Cortex of kidney (tissue), 1 donor: Measurements from ENCODE around the gene CHD6.

Experiments used
- DNase-seq: peaks from one replicate; lab custom pipeline; 2025; lab: John Stamatoyannopoulos, UW

The CHD6 gene

DNA sequence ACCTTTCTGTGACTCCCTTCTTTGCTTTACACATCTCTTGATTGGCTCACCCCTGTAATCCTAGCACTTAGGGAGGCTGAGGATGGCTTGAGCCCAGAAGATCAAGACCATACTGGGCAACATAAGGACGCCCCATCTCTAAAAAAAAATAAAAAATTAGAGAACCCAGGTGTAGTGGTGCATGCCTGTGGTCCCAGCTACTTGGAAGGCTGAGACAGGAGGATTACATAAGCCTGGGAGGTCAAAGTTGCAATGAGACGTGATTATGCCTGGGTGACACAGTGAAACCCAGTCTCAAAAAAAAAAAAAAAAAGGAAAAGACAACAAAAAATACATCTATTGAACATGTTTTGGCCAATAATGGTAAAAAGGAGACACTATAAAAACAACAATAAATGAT is 37.8 kb downstream of the CHD6 start:
- no peak for DNase-seq

DNA sequence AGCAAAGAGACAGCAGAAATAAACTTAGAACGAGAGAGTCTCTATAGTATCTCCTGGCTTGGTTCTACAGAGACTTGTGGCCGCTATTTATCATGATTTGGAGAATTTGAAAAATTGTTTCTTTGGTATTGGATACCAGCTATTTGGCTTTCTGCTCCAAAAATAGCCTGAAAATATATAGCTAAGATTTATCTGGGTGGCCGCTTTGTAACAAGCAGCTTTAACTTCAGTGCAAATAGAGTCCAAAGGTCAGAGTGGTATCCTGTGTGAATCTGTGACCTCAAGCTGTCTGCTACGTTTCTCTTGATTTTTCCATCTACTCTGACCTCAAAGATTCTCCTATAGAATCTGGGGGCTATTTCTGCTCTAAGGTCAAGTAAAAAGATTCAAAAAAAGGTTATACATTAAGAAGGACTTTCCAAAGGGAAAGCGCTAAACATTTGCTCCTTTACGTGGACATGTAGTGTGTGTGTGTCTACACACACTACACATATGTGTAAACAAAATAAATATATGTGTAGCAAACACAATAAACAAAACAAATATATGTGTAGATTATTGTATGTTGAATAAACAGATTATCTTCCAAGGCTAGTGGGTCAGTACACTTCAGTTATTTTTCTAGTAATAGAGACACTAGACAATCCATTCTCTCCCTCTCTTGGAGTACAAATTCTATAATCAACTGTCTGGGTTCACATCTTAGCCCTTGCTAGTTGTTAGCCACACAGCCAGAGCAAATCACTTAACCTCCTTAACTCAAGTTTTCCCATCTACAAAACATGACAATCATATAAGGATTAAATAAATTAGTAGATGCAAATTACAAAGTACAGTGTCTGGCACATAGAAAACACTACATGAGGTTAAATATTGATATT is 40.8 kb downstream of the CHD6 start:
- DNase-seq, result no peak

DNA sequence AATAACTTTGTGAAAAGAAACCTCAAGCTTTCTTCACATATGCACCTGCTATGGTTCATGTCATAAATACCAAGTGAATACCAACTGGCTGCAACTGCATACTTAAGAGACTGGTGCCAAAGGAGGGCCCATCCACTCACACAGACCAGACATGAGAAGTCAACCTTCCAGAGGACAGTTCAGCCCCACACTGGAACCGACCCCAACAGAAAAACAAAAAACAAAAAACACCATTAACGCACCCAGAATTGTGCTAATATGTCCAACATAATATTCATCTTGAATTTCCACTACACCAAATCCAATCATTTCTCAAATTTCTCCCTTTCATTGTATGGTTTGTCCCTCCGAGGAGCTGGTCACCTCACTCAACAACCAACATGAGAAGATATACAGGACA is 42.8 kb downstream of the CHD6 start:
- DNase-seq, result no peak

DNA sequence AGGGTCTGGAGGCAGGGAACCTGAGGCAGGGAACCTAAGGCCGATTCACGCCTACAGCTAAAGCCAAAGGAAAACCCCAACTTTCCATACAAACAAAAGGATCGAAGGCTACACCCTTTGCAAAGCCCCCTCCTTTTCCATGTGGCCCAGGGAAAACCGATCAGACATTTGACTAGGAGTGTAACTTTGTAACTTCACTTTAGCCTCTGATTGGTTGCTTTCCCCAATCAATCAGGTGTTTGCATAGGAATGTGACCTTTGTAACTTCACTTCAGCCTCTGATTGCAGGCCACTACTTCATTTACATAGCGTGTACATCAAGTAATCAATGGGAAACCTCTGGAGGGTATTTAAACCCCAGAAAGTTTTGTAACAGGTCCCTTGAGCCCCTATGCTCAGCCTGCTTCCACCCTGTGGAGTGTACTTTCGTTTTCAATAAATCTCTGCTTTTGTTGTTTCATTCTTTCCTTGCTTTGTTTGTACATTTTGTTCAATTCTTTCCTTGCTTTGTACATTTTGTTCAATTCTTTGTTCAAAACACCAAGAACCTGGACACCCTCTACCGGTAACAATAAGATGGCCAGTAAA is 43.3 kb downstream of the CHD6 start:
- no peak for DNase-seq

DNA sequence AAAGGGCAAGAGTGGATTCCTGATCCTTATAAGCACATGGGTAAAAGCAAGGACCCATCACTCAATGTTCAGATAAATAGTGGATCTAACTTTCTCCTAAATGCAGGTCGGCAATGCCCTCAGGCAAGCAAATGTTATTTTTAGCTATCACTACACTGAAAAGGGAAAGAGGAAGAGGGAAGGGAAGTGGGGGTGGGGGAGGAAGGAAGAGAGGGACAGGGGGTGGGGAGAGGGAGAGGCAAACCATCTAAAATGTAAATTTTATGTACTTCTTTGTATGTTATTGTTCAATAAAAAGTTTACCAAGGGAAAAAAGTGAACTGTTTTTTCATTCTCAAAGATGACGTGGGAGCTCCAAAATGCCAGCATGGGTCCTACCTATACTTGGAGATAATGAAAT is 44.2 kb downstream of the CHD6 start:
- no peak for DNase-seq

DNA sequence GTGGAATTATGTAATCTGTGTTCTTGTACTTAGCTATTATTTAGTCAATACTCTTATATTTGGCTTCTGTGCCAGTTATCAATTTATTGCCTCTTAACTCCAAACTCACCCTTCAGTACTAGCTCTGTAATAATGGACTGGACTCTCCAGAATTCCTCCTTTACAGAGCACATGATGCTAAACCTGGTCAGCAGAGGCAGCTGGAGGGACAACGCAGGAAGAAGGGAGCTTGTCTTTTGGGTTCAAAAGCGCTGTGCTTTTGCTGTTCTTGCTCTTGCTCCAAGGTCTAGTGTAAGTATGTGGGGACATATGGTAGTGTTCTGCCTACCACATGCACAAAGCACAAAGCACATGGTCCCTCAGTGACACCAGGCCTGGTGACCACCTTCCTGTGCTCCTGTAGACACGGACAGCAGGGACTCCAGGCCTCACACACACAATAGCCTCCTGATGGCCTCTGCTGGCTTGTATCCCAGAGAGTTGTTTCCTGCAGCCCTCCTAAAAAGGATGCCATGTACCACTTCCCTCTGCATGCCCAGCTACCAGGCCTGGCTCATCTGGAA is 46.1 kb downstream of the CHD6 start:
- DNase-seq, result no peak

DNA sequence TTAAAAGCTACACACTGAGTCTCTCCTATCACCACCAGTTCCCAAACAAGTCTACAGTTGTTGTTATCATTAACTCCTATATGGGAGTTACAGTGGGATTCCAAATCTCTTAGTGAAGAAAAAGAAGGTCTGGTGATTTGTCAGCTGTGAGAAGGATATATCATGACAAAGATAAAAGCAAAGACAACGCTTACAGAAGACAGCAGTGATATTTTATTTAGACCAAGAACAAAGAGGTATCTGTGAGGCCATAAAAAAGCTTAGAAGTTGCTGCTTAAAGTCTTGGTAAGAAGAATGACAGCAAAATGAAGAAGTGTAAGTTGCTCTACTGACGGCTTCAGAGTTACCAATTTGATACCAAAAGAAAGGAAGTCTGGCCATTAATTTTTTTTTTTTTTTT is 47.2 kb downstream of the CHD6 start:
- no peak for DNase-seq

DNA sequence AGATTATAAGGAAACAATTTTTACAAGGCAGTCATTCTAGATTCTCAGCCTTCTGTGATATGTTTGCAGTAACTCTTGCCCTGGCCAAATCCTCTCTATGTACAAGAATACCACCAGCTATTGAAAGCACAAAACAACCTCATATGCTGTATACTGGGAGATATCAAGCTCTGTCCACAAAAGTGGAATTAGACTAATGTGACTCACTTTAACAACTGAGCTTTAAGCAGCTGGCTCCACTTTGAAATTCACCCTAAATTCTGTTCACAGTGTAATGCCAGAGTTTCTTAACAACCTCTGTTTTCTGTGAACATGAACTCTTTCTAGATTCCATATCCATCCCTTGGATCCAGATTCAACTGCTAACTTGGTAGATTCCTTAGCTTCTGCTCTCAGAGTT is 47.6 kb downstream of the CHD6 start:
- DNase-seq, result no peak

DNA sequence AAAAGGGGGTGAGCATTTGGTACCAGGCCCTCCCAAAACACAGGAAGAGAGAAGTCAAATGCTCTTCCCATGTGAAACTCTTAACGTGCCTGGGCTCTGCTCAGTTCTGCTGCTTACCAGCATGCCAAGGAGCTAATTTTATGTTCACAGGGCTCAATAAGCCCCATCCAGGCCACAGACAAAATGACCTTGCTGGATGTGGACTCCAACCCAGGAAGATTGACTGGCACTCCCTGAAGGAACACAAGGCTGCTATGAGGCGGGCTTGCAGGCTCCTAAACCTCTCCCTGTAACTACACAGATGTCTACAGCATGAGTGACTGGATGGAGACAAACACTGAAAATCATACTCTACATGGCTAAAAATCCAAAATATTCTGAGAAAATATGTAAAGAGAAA is 50.6 kb downstream of the CHD6 start:
- DNase-seq, result no peak

DNA sequence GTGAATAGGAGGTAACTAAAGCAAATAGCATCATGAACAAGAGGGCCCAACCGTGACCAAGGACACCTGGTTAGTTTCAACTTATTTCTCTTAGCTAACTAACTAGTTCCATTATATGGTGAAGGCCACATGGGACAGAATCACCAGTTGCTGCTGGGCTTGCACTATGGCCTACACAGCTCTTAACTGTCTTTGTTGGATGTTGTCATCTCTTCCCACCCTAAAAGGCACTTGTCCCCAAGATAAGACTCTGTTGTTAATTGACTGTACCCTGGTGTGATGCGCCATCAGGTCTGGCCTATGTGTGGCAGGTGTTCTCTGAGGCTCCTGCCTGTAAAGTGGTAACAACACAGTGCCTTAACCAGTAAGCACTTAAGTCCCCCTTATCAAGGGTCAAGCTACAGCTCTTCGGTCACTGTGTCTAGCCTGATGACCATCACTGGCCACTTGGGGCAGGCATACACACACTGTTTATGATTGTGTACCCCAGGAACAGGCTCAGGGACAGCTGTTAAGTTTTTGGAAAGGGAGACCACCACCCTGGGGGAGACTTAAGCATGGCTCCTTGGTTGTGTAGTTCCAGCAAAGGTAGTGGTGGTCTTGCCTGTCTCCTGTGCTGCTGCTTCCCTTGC is 51.2 kb downstream of the CHD6 start:
- no peak for DNase-seq

DNA sequence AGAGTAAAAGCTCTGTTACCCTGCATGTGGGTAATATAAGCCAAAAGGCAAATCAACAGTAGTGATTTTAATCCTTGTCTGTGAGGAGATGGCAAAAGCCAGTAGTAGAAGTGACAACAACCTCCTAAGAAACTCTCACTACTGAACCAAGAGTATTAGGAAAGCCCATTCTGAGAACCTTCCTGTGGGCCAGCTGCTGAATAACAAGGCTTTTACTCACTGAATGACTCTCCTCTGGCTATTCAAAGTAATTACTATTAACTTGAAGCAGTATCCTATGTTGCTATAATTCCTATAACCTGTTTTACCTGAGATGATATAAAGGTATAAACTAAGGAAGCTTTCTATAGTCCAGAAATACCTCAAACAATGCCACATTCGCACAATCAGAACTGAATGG is 55.1 kb downstream of the CHD6 start:
- DNase-seq, result no peak

DNA sequence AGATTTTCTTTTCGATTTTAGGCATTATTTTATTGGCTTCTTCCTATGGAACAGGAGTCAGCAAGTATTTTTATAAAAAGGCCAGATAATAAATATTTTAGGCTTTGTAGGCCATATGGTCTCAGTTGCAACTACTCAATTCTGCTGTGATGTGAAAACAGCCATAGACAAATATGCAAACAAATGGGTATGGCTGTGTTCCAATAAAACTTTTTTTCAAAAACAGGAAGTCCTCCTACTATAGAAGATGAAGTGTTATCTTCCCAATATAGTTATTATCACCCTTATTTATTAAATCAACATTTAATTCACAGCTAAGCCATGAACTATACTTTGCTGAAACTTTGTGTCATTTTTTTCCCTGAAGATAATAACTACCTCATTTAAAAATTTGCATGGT is 57.2 kb downstream of the CHD6 start:
- DNase-seq, result no peak

DNA sequence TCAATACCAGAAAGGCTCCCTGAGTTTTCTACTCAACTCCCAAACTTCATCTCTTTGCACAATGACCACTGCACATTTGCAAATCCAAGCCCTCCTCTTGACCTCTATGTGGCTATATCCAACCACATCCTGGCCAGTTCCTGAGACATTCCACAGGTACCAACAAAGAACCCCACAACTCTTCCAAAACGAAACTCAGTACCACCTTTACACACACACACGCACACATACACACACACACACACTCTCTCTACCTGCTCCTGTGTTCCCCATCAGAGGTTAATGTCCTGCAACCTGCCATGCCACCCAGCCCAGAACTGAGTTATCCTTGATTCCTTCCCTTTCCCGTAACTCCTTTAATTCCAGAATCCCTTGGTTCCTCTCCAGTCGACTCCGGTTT is 58.5 kb downstream of the CHD6 start:
- no peak for DNase-seq

DNA sequence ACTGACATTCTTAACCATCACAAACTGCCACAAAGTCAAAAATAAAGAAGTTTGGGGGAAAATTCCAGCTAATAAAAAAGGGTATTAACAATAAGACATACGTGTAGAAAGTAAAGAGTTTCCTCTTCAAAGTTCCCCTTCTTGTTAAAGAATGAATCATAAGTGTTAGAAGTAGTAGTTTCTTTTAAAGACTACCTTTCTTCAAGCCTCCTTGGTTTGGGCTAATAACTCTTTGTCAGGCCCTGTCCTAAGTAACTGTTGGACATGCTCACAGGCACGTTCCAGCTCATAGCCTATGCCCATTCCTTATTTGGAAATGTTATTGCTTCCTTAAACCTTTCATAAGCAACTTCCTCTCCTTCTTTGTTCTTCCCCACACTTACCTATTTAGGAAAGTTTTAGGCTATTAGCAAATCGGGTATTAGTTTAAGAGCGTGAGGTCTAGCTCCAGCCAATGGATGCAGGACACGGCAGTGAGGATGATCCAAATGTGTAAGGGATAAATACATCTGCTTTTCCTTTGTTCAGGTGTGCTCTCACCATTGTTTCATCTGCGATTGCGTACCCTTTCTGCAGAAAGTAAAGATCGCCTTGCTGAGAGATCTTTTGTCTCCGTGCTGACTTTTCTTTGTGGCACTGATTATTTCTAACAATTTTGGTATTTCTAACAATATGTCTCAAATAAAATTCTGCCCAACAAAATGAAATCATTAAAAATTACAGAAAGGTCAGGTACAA is 64.9 kb downstream of the CHD6 start:
- no peak for DNase-seq

DNA sequence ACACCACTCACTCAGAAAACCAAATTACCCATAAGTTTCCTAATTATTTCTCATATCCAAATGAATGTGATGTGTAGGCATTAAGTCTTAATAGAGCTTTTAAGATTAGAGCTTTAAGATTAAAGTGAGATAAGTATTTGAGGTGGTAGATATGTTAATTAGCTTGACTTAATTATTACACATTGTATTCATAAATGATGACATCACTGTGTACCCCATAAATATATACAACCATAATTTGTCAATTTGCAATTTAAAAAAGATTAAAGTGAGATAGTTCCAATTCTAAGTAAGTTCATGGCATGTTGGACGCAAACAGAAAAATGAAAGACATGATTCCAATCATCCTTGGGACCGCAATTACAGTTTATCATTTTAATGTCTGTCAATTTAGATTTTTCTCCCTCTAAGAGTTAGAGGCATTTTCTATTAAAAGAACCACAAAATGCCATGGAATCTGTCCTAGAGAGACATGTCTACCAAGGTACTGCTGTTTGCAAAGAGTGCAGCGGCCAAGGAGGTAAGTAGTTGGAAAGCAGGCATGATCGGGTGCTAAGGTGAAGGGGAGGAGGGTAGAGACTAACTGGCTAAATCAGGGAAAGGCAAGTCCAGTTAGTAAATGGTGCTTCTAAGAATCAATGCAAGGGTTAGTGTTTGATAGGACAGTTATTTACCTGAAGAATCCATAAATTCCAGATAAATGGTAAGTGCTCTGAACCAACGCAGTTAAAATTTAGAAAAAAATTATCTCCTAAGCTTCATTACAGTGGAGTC is 65.7 kb downstream of the CHD6 start:
- DNase-seq, result no peak

DNA sequence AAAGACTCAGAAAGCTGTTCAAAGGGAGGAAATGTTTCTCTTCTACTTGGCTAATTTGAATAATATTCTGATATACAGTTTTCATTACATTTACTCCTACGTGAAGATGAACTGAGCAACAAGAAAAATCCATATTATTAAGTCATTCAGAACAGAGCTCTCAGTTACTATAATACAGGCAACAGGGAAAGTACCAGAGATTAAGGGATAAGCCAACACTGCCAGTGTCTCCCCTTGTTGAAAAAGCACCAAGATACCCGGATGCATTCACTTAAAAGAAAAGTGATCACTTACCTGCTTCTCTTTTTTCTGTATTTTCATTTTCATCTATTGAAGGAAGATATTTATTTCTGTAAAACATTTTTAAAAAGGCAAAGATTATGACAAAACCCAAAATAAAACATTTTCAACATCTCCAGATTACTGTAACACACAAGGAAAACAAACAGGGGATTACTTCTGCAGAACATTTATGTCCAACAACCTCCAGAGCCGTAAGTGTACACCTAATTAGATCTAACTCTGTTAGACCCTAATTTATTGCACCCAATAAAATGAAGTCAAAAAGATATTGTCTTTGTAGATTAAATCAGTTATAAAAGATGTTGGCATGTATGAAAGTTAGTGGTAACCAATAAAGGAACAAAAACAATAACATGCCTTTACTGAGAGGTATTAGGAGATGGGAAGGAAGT is 67.0 kb downstream of the CHD6 start:
- DNase-seq, result no peak

DNA sequence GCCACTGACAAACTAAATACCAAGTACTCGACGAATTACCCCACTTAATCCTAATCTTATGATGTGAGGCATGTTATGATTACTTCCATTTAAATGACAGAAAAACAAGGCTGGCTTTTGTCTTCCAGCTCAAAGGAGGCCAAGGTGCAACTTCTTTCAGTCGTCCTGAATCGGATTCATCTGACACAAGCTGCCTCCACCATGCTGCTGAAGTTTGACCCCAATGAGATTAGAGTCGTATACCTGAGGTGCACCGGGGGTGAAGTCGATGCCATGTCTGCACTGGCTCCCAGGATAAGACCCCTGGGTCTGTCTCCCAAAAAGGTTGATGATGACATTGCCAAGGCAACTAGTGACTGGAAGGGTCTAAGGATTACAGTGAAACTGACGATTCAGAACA is 71.0 kb downstream of the CHD6 start:
- DNase-seq, result no peak

DNA sequence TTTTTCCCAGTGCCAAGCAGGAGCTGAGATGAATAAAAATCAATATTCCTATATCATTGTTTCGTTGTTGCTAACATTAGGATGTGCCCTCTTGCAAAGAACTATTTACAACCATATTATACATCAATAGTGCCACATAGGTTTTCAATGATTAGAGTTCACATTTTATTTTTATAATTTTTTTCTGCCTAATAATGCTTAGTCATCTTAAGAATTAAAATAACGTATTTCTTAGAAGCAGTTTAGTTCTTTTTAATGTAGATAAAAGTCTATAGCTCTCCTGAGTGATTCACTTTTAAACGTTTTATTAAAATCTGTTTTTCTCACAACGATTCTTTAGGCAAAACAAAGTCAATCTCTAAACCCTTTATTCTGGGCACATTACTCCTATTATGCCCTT is 71.6 kb downstream of the CHD6 start:
- no peak for DNase-seq

DNA sequence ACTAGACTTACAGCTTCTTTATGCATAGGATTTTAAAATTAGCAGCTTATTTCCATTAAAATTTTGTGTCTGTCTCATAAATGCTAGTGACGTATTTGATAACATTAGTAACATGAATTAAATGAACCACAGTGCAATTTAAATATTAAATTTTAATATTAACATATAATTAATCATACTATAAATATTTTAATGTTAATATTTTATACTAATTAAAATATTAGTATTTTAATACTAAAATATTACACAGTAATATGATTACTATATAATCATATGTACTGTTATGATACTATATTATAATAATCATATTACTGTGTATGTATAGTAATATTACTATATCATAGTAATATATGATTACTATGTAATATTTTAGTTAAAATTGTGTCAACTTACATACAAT is 73.7 kb downstream of the CHD6 start:
- no peak for DNase-seq

DNA sequence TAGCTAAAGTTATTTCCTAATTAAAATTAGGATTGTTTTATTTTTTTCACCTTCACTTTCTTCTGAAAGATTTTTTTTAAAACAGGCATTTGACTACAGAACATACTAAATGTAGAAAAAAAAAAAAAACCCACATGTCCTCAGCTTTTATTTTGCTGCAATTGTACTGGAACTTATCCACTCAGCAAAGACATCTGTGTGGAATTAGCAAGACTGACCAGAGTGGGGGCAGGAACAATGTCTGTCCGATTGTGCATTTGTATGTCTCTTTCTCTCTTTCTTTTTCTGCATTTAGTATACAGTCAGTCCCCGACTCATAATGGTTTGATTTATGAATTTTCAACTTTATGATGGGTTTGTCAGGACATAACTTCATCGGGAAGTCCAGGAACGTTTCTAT is 77.3 kb downstream of the CHD6 start:
- no peak for DNase-seq

DNA sequence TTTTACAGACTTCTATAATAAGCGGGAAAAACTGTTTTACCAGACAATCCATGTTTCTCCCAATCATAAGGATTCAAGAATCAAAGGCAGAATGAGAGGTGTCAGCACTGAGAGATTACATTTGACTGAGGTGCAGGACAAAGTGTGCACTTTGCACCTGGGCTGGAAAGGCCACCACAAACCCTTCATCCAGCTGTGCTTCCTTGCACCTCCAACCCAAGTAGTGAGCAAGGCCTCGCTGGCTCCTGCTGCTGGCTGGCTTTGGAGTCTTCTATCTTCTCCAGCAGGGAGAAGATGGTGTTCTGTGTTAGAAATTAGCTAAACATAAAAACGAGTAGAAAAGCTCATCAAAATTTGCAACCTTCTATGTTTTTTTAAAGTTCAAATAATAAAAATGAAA is 77.7 kb downstream of the CHD6 start:
- DNase-seq, result no peak
